GM19467 (cell line): ENCODE measurements around the gene IL31RA.
"Not testable (repeated sequence)": the region's sequence is repeated elsewhere in the genome, so short reads cannot be mapped to it uniquely, and the experiment has no call there.

Experiments
- ATAC-seq: cut with Tn5 transposase; IDR thresholded peaks from one replicate; pipeline ENCODE4 v1.9.1; 2021; ENCODE audit warnings: mild to moderate bottlenecking, moderate library complexity; ENCODE audit not compliant: unreplicated experiment

Gene IL31RA

GRCh38 chr5:55923865-55924500 lies 72.8 kb downstream of the IL31RA start:
- no peak for ATAC-seq

- no peak for ATAC-seq
Measured at GRCh38 chr5:55924744-55925143, 73.6 kb downstream of the IL31RA start.

GRCh38 chr5:55925181-55925580 lies 74.0 kb downstream of the IL31RA start:
- ATAC-seq = no peak

- no peak for ATAC-seq
Measured at GRCh38 chr5:55925712-55926111, 74.6 kb downstream of the IL31RA start.

GRCh38 chr5:55926476-55926875 lies 75.3 kb downstream of the IL31RA start:
- ATAC-seq = no peak

- no peak for ATAC-seq
Measured at GRCh38 chr5:55927861-55928655, 76.9 kb downstream of the IL31RA start.

GRCh38 chr5:55929020-55929799 lies 78.1 kb downstream of the IL31RA start:
- no peak for ATAC-seq

GRCh38 chr5:55932700-55933099 lies 81.5 kb downstream of the IL31RA start:
- ATAC-seq = no peak

- ATAC-seq = no peak
Measured at GRCh38 chr5:55933377-55934114, 82.4 kb downstream of the IL31RA start.

GRCh38 chr5:55934115-55934613 lies 83.0 kb downstream of the IL31RA start:
- ATAC-seq = no peak

- ATAC-seq = no peak
Measured at GRCh38 chr5:55934720-55935119, 83.6 kb downstream of the IL31RA start.

- ATAC-seq = no peak
Measured at GRCh38 chr5:55935371-55935770, 84.2 kb downstream of the IL31RA start.

GRCh38 chr5:55936100-55936693 lies 85.0 kb downstream of the IL31RA start:
- no peak for ATAC-seq

GRCh38 chr5:55937598-55937997 lies 86.4 kb downstream of the IL31RA start:
- ATAC-seq = not testable (repeated sequence)

- ATAC-seq = not testable (repeated sequence)
Measured at GRCh38 chr5:55941154-55941553, 90.0 kb downstream of the IL31RA start.

GRCh38 chr5:55959208-55959607 lies 108.1 kb downstream of the IL31RA start:
- no peak for ATAC-seq

GRCh38 chr5:55960779-55961178 lies 109.6 kb downstream of the IL31RA start:
- ATAC-seq = no peak

GRCh38 chr5:55965525-55965924 lies 114.4 kb downstream of the IL31RA start:
- no peak for ATAC-seq

GRCh38 chr5:55966284-55966683 lies 115.1 kb downstream of the IL31RA start:
- no peak for ATAC-seq

GRCh38 chr5:55969956-55970355 lies 118.8 kb downstream of the IL31RA start:
- no peak for ATAC-seq
